Neuronal stem cell (in vitro differentiated cells): Measurements from ENCODE around the gene ACOT11.
A peak's percentile ranks its signal among the peaks of the same experiment; 100 is the strongest.

Source experiments
- DNase-seq: peaks from one replicate; pipeline ENCODE4 v3.0.0-alpha.2; 2013; ENCODE audit warnings: low spot score
- H2AFZ ChIP-seq: one replicate; pipeline ENCODE4 v1.6.1; 2013; ENCODE audit warnings: mild to moderate bottlenecking, low read length, inconsistent platforms
- H2AK5ac ChIP-seq: 2 replicates; pipeline ENCODE4 v1.6.1; 2013; ENCODE audit warnings: low read depth, mild to moderate bottlenecking, inconsistent platforms, low read length, moderate library complexity, mixed read lengths
- H2BK120ac ChIP-seq: 2 replicates; pipeline ENCODE4 v1.6.1; 2013; ENCODE audit warnings: low read depth, mild to moderate bottlenecking, inconsistent platforms, low read length, moderate library complexity, mixed read lengths
- H2BK12ac ChIP-seq: one replicate; pipeline ENCODE4 v1.6.1; 2013; ENCODE audit warnings: low read length, inconsistent platforms
- H2BK15ac ChIP-seq: 2 replicates; pipeline ENCODE4 v1.6.1; 2013; ENCODE audit warnings: mild to moderate bottlenecking, low read length, inconsistent platforms, mixed read lengths
- H2BK5ac ChIP-seq: one replicate; pipeline ENCODE4 v1.6.1; 2013; ENCODE audit warnings: inconsistent platforms, mild to moderate bottlenecking, low read length, moderate library complexity
- H3K14ac ChIP-seq: one replicate; pipeline ENCODE4 v1.6.1; 2013; ENCODE audit warnings: low read length, inconsistent platforms
- H3K18ac ChIP-seq: 2 replicates; pipeline ENCODE4 v1.6.1; 2013; ENCODE audit warnings: low read length, inconsistent platforms
- H3K23ac ChIP-seq: 2 replicates; pipeline ENCODE4 v1.6.1; 2013; ENCODE audit warnings: low read depth, mild to moderate bottlenecking, mixed read lengths, low read length, inconsistent platforms; ENCODE audit not compliant: poor library complexity
- H3K27ac ChIP-seq: replicated peaks from 3 replicates; pipeline ENCODE4 v1.5.1; 2013; ENCODE audit warnings: low read length, inconsistent platforms
- H3K27me3 ChIP-seq, 3 experiments: 2 replicates each; pipeline ENCODE4 v1.6.1; 2013; ENCODE audit warnings: low read length in 3 of 3, mild to moderate bottlenecking in 2 of 3, inconsistent platforms in 1 of 3, low read depth in 1 of 3, mixed read lengths in 1 of 3, moderate library complexity in 1 of 3; ENCODE audit not compliant: control insufficient read depth in 3 of 3, insufficient read depth in 3 of 3
- H3K36me3 ChIP-seq, 2 donors: replicated peaks in 1 of 2; 2 replicates each; pipeline ENCODE4 v1.6.1; 2013; ENCODE audit warnings: low read length in 2 of 2; ENCODE audit not compliant: control insufficient read depth in 2 of 2, insufficient read depth in 2 of 2
- H3K4ac ChIP-seq: 2 replicates; pipeline ENCODE4 v1.6.1; 2013; ENCODE audit warnings: inconsistent platforms, mild to moderate bottlenecking, low read length, moderate library complexity
- H3K4me1 ChIP-seq, 2 donors: 1 replicate in 1 of 2; 2 replicates in 1 of 2; pipeline ENCODE4 v1.6.1; 2013; ENCODE audit warnings: low read length in 2 of 2, low read depth in 1 of 2; ENCODE audit not compliant: control insufficient read depth in 2 of 2, insufficient read depth in 1 of 2
- H3K4me2 ChIP-seq: one replicate; pipeline ENCODE4 v1.6.1; 2013; ENCODE audit warnings: mild to moderate bottlenecking, low read length, inconsistent platforms; ENCODE audit not compliant: insufficient read depth, poor library complexity, severe bottlenecking
- H3K4me3 ChIP-seq, 2 donors: 2 replicates each; pipeline ENCODE4 v1.5.1; 2013; ENCODE audit warnings: low read length in 2 of 2, mild to moderate bottlenecking in 2 of 2, inconsistent platforms in 1 of 2, moderate library complexity in 1 of 2
- H3K79me1 ChIP-seq: one replicate; pipeline ENCODE4 v1.6.1; 2013; ENCODE audit warnings: low read depth, mild to moderate bottlenecking, inconsistent platforms, low read length, moderate library complexity
- H3K9ac ChIP-seq: one replicate; pipeline ENCODE4 v1.6.1; 2013; ENCODE audit warnings: mild to moderate bottlenecking, low read depth, low read length, inconsistent platforms; ENCODE audit not compliant: poor library complexity
- H3K9me3 ChIP-seq, 2 donors: replicated peaks in 1 of 2; 2 replicates each; pipeline versions ENCODE3 to v1.6.1; 2013; ENCODE audit warnings: low read length in 2 of 2, mild to moderate bottlenecking in 2 of 2, inconsistent platforms in 1 of 2, low read depth in 1 of 2, mixed read lengths in 1 of 2, moderate library complexity in 1 of 2; ENCODE audit not compliant: control insufficient read depth in 2 of 2, insufficient read depth in 1 of 2
- H4K8ac ChIP-seq: one replicate; pipeline ENCODE4 v1.6.1; 2013; ENCODE audit warnings: low read depth, mild to moderate bottlenecking, inconsistent platforms, low read length, moderate library complexity
- H4K91ac ChIP-seq: one replicate; pipeline ENCODE4 v1.6.1; 2013; ENCODE audit warnings: low read length, low read depth, mild to moderate bottlenecking, inconsistent platforms; ENCODE audit not compliant: poor library complexity
- WGBS, 2 donors: extraction: QIAGEN DNeasy Blood & Tissue Kit; methylation state at CpG; one replicate each; pipeline ENCODE4 v1.1.7; 2013; ENCODE audit warnings: missing lambda C conversion rate in 2 of 2, mixed read lengths in 1 of 2; ENCODE audit not compliant: insufficient read length in 2 of 2, insufficient replicate concordance in 1 of 2; ENCODE audit errors: extremely low coverage in 2 of 2; 5-methylcytosine and 5-hydroxymethylcytosine counted together

ACOT11 gene

GRCh38 chr1:54599211-54599823, 51.3 kb downstream of the ACOT11 start:
- peaks cover 0 to 2% of the 10 kb centered on the region in 2 donors for H3K36me3 ChIP-seq
- H3K4me1 ChIP-seq, result peaks cover 0 to 5% of the 10 kb centered on the region in 2 donors
- no peak overlapping the region for H2BK5ac ChIP-seq
- H3K79me1 ChIP-seq, result no peaks in the 10 kb centered on the region
- H2BK12ac ChIP-seq, result no peak overlapping the region
- no peak overlapping the region for H3K4me3 ChIP-seq
- H3K27ac ChIP-seq, result no peak overlapping the region
- H3K27me3 ChIP-seq, result no peaks in the 10 kb centered on the region
- H3K4ac ChIP-seq, result no peak overlapping the region
- no peak for DNase-seq
- no peak overlapping the region for H3K14ac ChIP-seq
- H2AFZ ChIP-seq, result no peak overlapping the region
- H4K91ac ChIP-seq, result no peak overlapping the region
- H3K4me2 ChIP-seq, result no peak overlapping the region
- peak overlapping the region; percentile 21 for H2BK15ac ChIP-seq
- WGBS, 2 donors, result no CpG with 5 or more reads among the region's 13 CpGs
- peak overlapping the region; percentile 42 for H2AK5ac ChIP-seq
- no peak overlapping the region for H3K9ac ChIP-seq
- H2BK120ac ChIP-seq, result no peak overlapping the region
- peaks cover 0 to 2% of the 10 kb centered on the region in 2 donors for H3K9me3 ChIP-seq
- H3K18ac ChIP-seq, result no peak overlapping the region
- H3K23ac ChIP-seq, result no peak overlapping the region
- no peak overlapping the region for H4K8ac ChIP-seq

GRCh38 chr1:54600947-54601721, 53.1 kb downstream of the ACOT11 start:
- no peak overlapping the region for H2BK120ac ChIP-seq
- H3K4ac ChIP-seq, result peak overlapping the region; percentile 10
- peak overlapping the region; percentile 35 for H3K18ac ChIP-seq
- H2BK5ac ChIP-seq, result peak overlapping the region; percentile 56
- H3K27me3 ChIP-seq, result no peaks in the 10 kb centered on the region
- peaks cover 0 to 2% of the 10 kb centered on the region in 2 donors for H3K9me3 ChIP-seq
- no peak overlapping the region for H4K91ac ChIP-seq
- no peak overlapping the region for H3K4me2 ChIP-seq
- H3K36me3 ChIP-seq, result peaks cover 0 to 2% of the 10 kb centered on the region in 2 donors
- H4K8ac ChIP-seq, result no peak overlapping the region
- H2AK5ac ChIP-seq, result peak overlapping the region; percentile 80
- H3K9ac ChIP-seq, result peak overlapping the region; percentile 50
- H2AFZ ChIP-seq, result no peak overlapping the region
- H3K27ac ChIP-seq, result no peak overlapping the region
- no peaks in the 10 kb centered on the region for H3K79me1 ChIP-seq
- no CpG with 5 or more reads among the region's 21 CpGs for WGBS, 2 donors
- peak overlapping the region; percentile 79 for H3K14ac ChIP-seq
- peak overlapping the region; percentile 68 for H3K23ac ChIP-seq
- peak overlapping the region in 1 of 2 donors; percentile 32 for H3K4me3 ChIP-seq
- no peak overlapping the region for H2BK12ac ChIP-seq
- no peak for DNase-seq
- peak overlapping the region; percentile 6 for H2BK15ac ChIP-seq
- peaks cover 0 to 5% of the 10 kb centered on the region in 2 donors for H3K4me1 ChIP-seq

DNA sequence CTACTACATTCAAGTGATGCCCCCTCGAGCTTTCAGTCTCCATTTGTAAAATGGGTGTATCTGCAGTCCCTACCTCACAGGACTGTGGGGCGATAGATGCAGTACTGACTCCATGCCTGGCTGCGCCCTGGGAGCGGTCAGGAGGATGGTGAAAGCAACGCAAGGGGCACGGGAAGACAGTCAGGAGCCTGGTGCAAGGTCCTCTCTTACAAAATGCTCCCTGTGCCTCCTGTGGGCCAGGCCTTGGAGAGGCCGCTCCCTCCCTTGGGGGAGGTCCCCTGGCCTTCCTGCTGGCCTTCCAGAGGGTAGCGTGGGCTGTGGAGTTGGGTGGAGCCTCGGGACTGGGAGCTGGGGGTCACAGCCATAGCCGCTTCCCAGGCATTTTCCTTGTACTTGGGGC, 53.7 kb downstream of the ACOT11 start:
- H2BK120ac ChIP-seq, result no peak overlapping the region
- H3K14ac ChIP-seq, result no peak overlapping the region
- peak overlapping the region; percentile 80 for H2AK5ac ChIP-seq
- peaks cover 0 to 2% of the 10 kb centered on the region in 2 donors for H3K9me3 ChIP-seq
- H3K27me3 ChIP-seq, result no peaks in the 10 kb centered on the region
- DNase-seq, result no peak
- H2BK12ac ChIP-seq, result no peak overlapping the region
- peak overlapping the region; percentile 49 for H3K18ac ChIP-seq
- no peak overlapping the region for H3K4me3 ChIP-seq
- no peaks in the 10 kb centered on the region for H3K79me1 ChIP-seq
- H3K4me1 ChIP-seq, result peaks cover 0 to 5% of the 10 kb centered on the region in 2 donors
- no peak overlapping the region for H3K27ac ChIP-seq
- H3K23ac ChIP-seq, result peak overlapping the region; percentile 60
- WGBS, 2 donors, result no CpG with 5 or more reads among the region's 10 CpGs
- H2BK5ac ChIP-seq, result peak overlapping the region; percentile 56
- peaks cover 0 to 2% of the 10 kb centered on the region in 2 donors for H3K36me3 ChIP-seq
- no peak overlapping the region for H4K91ac ChIP-seq
- no peak overlapping the region for H4K8ac ChIP-seq
- H3K9ac ChIP-seq, result no peak overlapping the region
- peak overlapping the region; percentile 6 for H2BK15ac ChIP-seq
- no peak overlapping the region for H3K4ac ChIP-seq
- no peak overlapping the region for H2AFZ ChIP-seq
- no peak overlapping the region for H3K4me2 ChIP-seq

- DNase-seq, result no peak
- no peak overlapping the region for H2BK12ac ChIP-seq
- no CpG with 5 or more reads among the region's 18 CpGs for WGBS, 2 donors
Observed at GRCh38 chr1:54602554-54602953, 54.5 kb downstream of the ACOT11 start.

More at GRCh38 chr1:54602554-54602953, 54.5 kb downstream of the ACOT11 start:
- Histone ChIP-seq H3K9ac (no peak overlapping the region), H3K9me3 (peaks cover 0 to 2% of the 10 kb centered on the region in 2 donors), H2BK120ac (no peak overlapping the region), H4K8ac (no peak overlapping the region), H3K4me3 (no peak overlapping the region), H2BK5ac (no peak overlapping the region), H3K18ac (peak overlapping the region; percentile 19), H2AK5ac (peak overlapping the region; percentile 51), H3K4me2 (no peak overlapping the region), H3K79me1 (no peaks in the 10 kb centered on the region), H3K36me3 (peaks cover 0 to 2% of the 10 kb centered on the region in 2 donors), H3K27ac (no peak overlapping the region), H2AFZ (no peak overlapping the region), H4K91ac (no peak overlapping the region), H3K14ac (no peak overlapping the region), H3K27me3 (no peaks in the 10 kb centered on the region), H3K4ac (no peak overlapping the region), H3K23ac (peak overlapping the region; percentile 8), H3K4me1 (peaks cover 0 to 5% of the 10 kb centered on the region in 2 donors), H2BK15ac (peak overlapping the region; percentile 34)
